KBM-7 (cell line): ENCODE data around the gene COPA.

Experiments used
- DNase-seq: peaks from one replicate; pipeline ENCODE4 v3.0.0-alpha.2; 2015
- in situ Hi-C: fragments of 300-500 bp; cut with MboI; formaldehyde crosslinking; loops from 2 replicates; pipeline ENCODE4 v1.14.3; 2020; ENCODE audit warnings: low sequenced_read_pairs, low pct_unique_long_range_greater_than_20kb, mixed read lengths

Gene COPA

GRCh38 chr1:160251011-160251410 lies 92.0 kb downstream of the COPA start:
- in situ Hi-C loops, result no loop called here
- no peak for DNase-seq

- no peak for DNase-seq
- in situ Hi-C loops, result no loop called here
These were observed 96.0 kb downstream of the COPA start for GRCh38 chr1:160247053-160247452.

GRCh38 chr1:160245434-160245833 lies 97.6 kb downstream of the COPA start:
- DNase-seq, result no peak
- in situ Hi-C loops, result no loop called here

GRCh38 chr1:160244209-160244608 lies 98.8 kb downstream of the COPA start:
- no peak for DNase-seq
- in situ Hi-C loops, result no loop called here

GRCh38 chr1:160243767-160244166 lies 99.3 kb downstream of the COPA start:
- in situ Hi-C loops, result no loop called here
- no peak for DNase-seq

GRCh38 chr1:160239582-160240299 lies 103.3 kb downstream of the COPA start:
- in situ Hi-C loops, result no loop called here
- DNase-seq, result no peak
